H9 (cell line): Measurements from ENCODE around the gene MPL. TPM values are rescaled to one million over a fixed set of nuclear protein-coding genes. Genes with fewer than 3 reads are reported as not detected.

Experiments
- DNase-seq: peaks from one replicate; pipeline ENCODE4 v3.0.0-alpha.2; 2017
- H2AFZ ChIP-seq: one replicate; pipeline ENCODE4 v1.6.1; 2013; ENCODE audit warnings: mild to moderate bottlenecking, low read length, control low read depth, moderate library complexity
- H2AK5ac ChIP-seq: 2 replicates; pipeline ENCODE4 v1.6.1; 2013; ENCODE audit warnings: low read length, control low read depth, mixed read lengths; ENCODE audit not compliant: insufficient read length
- H2BK120ac ChIP-seq: one replicate; pipeline ENCODE4 v1.6.1; 2013; ENCODE audit warnings: low read depth, mild to moderate bottlenecking, low read length, control low read depth, inconsistent platforms; ENCODE audit not compliant: poor library complexity, severe bottlenecking
- H2BK12ac ChIP-seq: 2 replicates; pipeline ENCODE4 v1.6.1; 2013; ENCODE audit warnings: low read length, control low read depth, mixed read lengths, low read depth; ENCODE audit not compliant: insufficient read length
- H2BK15ac ChIP-seq: 2 replicates; pipeline ENCODE4 v1.6.1; 2013; ENCODE audit warnings: low read depth, low read length, control low read depth
- H2BK20ac ChIP-seq: one replicate; pipeline ENCODE4 v1.6.1; 2013; ENCODE audit warnings: low read depth, mild to moderate bottlenecking, low read length, control low read depth, inconsistent platforms; ENCODE audit not compliant: poor library complexity, severe bottlenecking
- H2BK5ac ChIP-seq: 2 replicates; pipeline ENCODE4 v1.6.1; 2013; ENCODE audit warnings: low read length, control low read depth, mixed read lengths; ENCODE audit not compliant: insufficient read length
- H3K14ac ChIP-seq: 2 replicates; pipeline ENCODE4 v1.6.1; 2013; ENCODE audit warnings: low read length, control low read depth; ENCODE audit not compliant: insufficient read depth
- H3K18ac ChIP-seq: 2 replicates; pipeline ENCODE4 v1.6.1; 2013; ENCODE audit warnings: low read depth, mild to moderate bottlenecking, mixed read lengths, low read length, control low read depth; ENCODE audit not compliant: insufficient read length
- H3K23ac ChIP-seq: 2 replicates; pipeline ENCODE4 v1.6.1; 2013; ENCODE audit warnings: low read length, control low read depth, mixed read lengths, low read depth; ENCODE audit not compliant: insufficient read length
- H3K23me2 ChIP-seq: 2 replicates; pipeline ENCODE4 v1.6.1; 2013; ENCODE audit warnings: low read depth, mild to moderate bottlenecking, mixed read lengths, low read length, control low read depth; ENCODE audit not compliant: insufficient read length, poor library complexity, severe bottlenecking
- H3K27ac ChIP-seq: 2 replicates; pipeline ENCODE4 v1.5.1; 2013; ENCODE audit warnings: low read length, control low read depth, mixed read lengths, low read depth; ENCODE audit not compliant: insufficient read length
- H3K27me3 ChIP-seq: 2 replicates; pipeline ENCODE4 v1.6.1; 2013; ENCODE audit warnings: low read length, control low read depth, inconsistent platforms; ENCODE audit not compliant: insufficient read depth
- H3K4ac ChIP-seq: 2 replicates; pipeline ENCODE4 v1.6.1; 2013; ENCODE audit warnings: low read depth, mild to moderate bottlenecking, control low read depth, inconsistent platforms, low read length, moderate library complexity
- H3K4me1 ChIP-seq: 2 replicates; pipeline ENCODE4 v1.6.1; 2013; ENCODE audit warnings: low read length, control low read depth, inconsistent platforms; ENCODE audit not compliant: insufficient read depth
- H3K4me2 ChIP-seq: 2 replicates; pipeline ENCODE4 v1.6.1; 2013; ENCODE audit warnings: low read length, control low read depth, mixed read lengths; ENCODE audit not compliant: insufficient read length, insufficient read depth
- H3K56ac ChIP-seq: 2 replicates; pipeline ENCODE4 v1.6.1; 2013; ENCODE audit warnings: low read depth, mild to moderate bottlenecking, mixed read lengths, low read length, control low read depth; ENCODE audit not compliant: insufficient read length
- H3K79me1 ChIP-seq: 2 replicates; pipeline ENCODE4 v1.6.1; 2013; ENCODE audit warnings: low read depth, mild to moderate bottlenecking, moderate library complexity, low read length, control low read depth, inconsistent platforms; ENCODE audit not compliant: insufficient read depth, poor library complexity, severe bottlenecking
- H3K79me2 ChIP-seq: 2 replicates; pipeline ENCODE4 v1.6.1; 2013; ENCODE audit warnings: low read length, control low read depth, inconsistent platforms; ENCODE audit not compliant: insufficient read depth
- H3K9ac ChIP-seq: 2 replicates; pipeline ENCODE4 v1.6.1; 2013; ENCODE audit warnings: low read length, control low read depth, mixed read lengths; ENCODE audit not compliant: insufficient read length; ENCODE audit errors: extremely low read depth
- H3K9me3 ChIP-seq: one replicate; pipeline ENCODE4 v1.6.1; 2013; ENCODE audit warnings: low read depth, low read length, inconsistent platforms; ENCODE audit not compliant: control insufficient read depth
- H3T11ph ChIP-seq: one replicate; pipeline ENCODE4 v1.6.1; 2013; ENCODE audit warnings: mild to moderate bottlenecking, low read length, control low read depth, inconsistent platforms
- H4K20me1 ChIP-seq: one replicate; pipeline ENCODE4 v1.6.1; 2013; ENCODE audit not compliant: control insufficient read depth, insufficient read length, insufficient read depth
- H4K5ac ChIP-seq: 2 replicates; pipeline ENCODE4 v1.6.1; 2013; ENCODE audit warnings: low read depth, mild to moderate bottlenecking, mixed read lengths, low read length, control low read depth; ENCODE audit not compliant: insufficient read length
- H4K8ac ChIP-seq: replicated peaks from 2 replicates; pipeline ENCODE4 v1.6.1; 2013; ENCODE audit warnings: low read length, control low read depth, mixed read lengths, low read depth; ENCODE audit not compliant: insufficient read length
- H4K91ac ChIP-seq: 2 replicates; pipeline ENCODE4 v1.6.1; 2013; ENCODE audit warnings: low read depth, mild to moderate bottlenecking, moderate library complexity, mixed read lengths, low read length, control low read depth; ENCODE audit not compliant: insufficient read length
- H3K27ac Mint-ChIP-seq, 3 experiments: 2 replicates in 2 of 3; 3 replicates in 1 of 3; pipeline ENCODE4 v1.8.0; 2020 to 2021; ENCODE audit warnings: mixed read lengths in 3 of 3, mild to moderate bottlenecking in 1 of 3, moderate library complexity in 1 of 3
- H3K27me3 Mint-ChIP-seq: 2 replicates; pipeline ENCODE4 v1.8.0; 2021; ENCODE audit warnings: low read depth, mild to moderate bottlenecking, moderate library complexity, mixed read lengths
- H3K36me3 Mint-ChIP-seq, 3 experiments: 2 replicates in 2 of 3; 3 replicates in 1 of 3; pipeline ENCODE4 v1.8.0; 2020 to 2021; ENCODE audit warnings: low read depth in 3 of 3, mixed read lengths in 3 of 3; ENCODE audit not compliant: insufficient read depth in 1 of 3
- H3K4me1 Mint-ChIP-seq, 2 experiments: 2 replicates each; pipeline ENCODE4 v1.8.0; 2020; ENCODE audit warnings: mixed read lengths in 2 of 2
- H3K4me3 Mint-ChIP-seq, 2 experiments: 2 replicates in 1 of 2; 3 replicates in 1 of 2; pipeline ENCODE4 v1.8.0; 2020 to 2021; ENCODE audit warnings: mild to moderate bottlenecking in 2 of 2, mixed read lengths in 2 of 2, moderate library complexity in 1 of 2
- H3K9me3 Mint-ChIP-seq, 2 experiments: 2 replicates in 1 of 2; 3 replicates in 1 of 2; pipeline ENCODE4 v1.8.0; 2020; ENCODE audit warnings: mild to moderate bottlenecking in 2 of 2, mixed read lengths in 2 of 2, moderate library complexity in 1 of 2
- CTCF ChIP-seq: fragments of 200-600 bp; sonication (generic); conservative IDR thresholded peaks from 3 replicates; pipeline ENCODE4 v1.8.0; 2021; ENCODE audit warnings: antibody characterized with exemption, mild to moderate bottlenecking
- WGBS: extraction: QIAGEN DNeasy Blood & Tissue Kit; methylation state at CpG from one replicate; pipeline ENCODE4 v1.1.7; 2013; ENCODE audit warnings: missing lambda C conversion rate, low lambda C conversion rate, mixed read lengths; ENCODE audit not compliant: insufficient read length; ENCODE audit errors: extremely low coverage; 5-methylcytosine and 5-hydroxymethylcytosine counted together
- total RNA-seq: library from RNA; stranded (reverse); gene quantifications from 2 replicates; pipeline ENCODE4 v1.2.1, GENCODE V29; 2021

Gene MPL
- total RNA-seq, 1 experiment from 2014 or later, result not detected

DNA sequence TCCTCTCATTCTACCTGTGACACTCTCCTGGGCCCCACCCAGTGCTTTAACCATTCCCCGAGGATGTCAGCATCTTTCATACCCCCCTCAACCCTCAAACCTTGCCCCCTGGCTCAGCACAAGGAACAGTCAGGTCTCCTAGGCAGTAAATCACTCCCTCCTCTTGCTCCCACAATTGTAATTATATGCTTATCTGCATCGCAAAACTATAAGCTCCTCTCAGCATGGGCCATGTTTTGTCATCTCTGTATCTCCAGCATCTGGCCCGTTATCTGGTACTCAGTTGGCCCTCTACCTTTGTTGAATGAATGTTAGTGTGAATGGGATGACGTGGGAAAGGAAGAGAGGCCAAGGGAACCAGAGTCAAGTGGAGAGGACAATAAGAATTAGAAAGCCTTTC, 32.9 kb downstream of the MPL start:
- Histone ChIP-seq H3K79me1 (no peaks in the 10 kb centered on the region), H4K8ac (no peak overlapping the region), H4K91ac (no peak overlapping the region), H2BK120ac (no peak overlapping the region), H2BK15ac (no peak overlapping the region), H2BK12ac (no peak overlapping the region), H3K9ac (no peak overlapping the region), H2AFZ (no peak overlapping the region), H3K79me2 (no peaks in the 10 kb centered on the region; the same call in 1 of the 2 replicates), H4K20me1 (no peaks in the 10 kb centered on the region), H3K9me3 (no peaks in the 10 kb centered on the region), H3K18ac (no peak overlapping the region), H3K27ac (no peak overlapping the region), H3K4me1 (no peaks in the 10 kb centered on the region; the same call in 1 of the 2 replicates), H3K14ac (no peak overlapping the region), H3K56ac (no peak overlapping the region), H2BK20ac (no peak overlapping the region), H2BK5ac (no peak overlapping the region), H3K27me3 (no peaks in the 10 kb centered on the region), H3K23ac (no peak overlapping the region), H3K4me2 (no peak overlapping the region), H3K4ac (no peak overlapping the region), H3T11ph (no peak overlapping the region), H4K5ac (no peak overlapping the region), H2AK5ac (no peak overlapping the region), H3K23me2 (peaks cover 15% of the 10 kb centered on the region)
- peaks cover 0 to 2% (median 0%) of the 10 kb centered on the region in 3 experiments; a peak in 2 of 7 replicates for H3K36me3 Mint-ChIP-seq
- H3K4me3 Mint-ChIP-seq, result no peak overlapping the region
- H3K27me3 Mint-ChIP-seq, result no peaks in the 10 kb centered on the region
- no peak overlapping the region for H3K27ac Mint-ChIP-seq
- no peak for DNase-seq
- no peak for TF ChIP-seq CTCF
- WGBS, result no CpG with 5 or more reads among the region's 4 CpGs
- H3K9me3 Mint-ChIP-seq, result no peaks in the 10 kb centered on the region
- H3K4me1 Mint-ChIP-seq, result peaks cover 21 to 25% of the 10 kb centered on the region in 2 experiments
